ENCODE data around the gene DTNB.

DNA sequence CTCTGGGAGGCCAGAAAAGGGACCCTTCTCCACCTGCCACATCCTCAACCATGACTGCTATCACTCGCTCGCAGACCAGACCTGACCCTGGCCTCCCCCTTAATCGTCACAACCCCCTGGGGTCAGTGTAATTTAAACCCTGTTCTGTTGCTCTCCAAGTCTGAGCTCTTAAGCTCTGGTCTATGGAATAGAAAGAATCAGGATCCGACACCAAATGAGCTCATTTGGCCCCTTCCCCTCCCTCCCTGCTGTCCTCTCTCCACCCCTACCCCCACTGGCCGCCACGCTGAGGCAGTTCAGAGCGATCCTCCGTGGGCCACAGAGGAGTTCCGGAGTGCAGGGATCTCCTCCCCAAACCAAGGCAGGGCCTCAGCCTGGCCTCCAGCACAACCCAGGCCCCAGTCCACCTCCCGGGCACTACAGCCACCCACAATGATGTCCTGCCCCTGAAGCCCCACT, 337.0 kb downstream of the DTNB start:
- TF ChIP-seq RAD21 (IDR thresholded peaks at IDR 0.05; ENCODE audit: low read depth) (no peak), TAF1 (IDR thresholded peaks at IDR 0.05; ENCODE audit: low read depth) (no peak), YY1 (IDR thresholded peaks at IDR 0.05; ENCODE audit: low read depth) (no peak), EGR1 (IDR thresholded peaks at IDR 0.05) (no peak), EP300 (IDR thresholded peaks at IDR 0.05; ENCODE audit: borderline replicate concordance) (no peak), CREB1 (IDR thresholded peaks at IDR 0.05; ENCODE audit: low read depth) (no peak), TCF12 (IDR thresholded peaks at IDR 0.05; ENCODE audit: low read depth) (no peak), TEAD4 (IDR thresholded peaks at IDR 0.05) (no peak), USF1 (IDR thresholded peaks at IDR 0.05) (no peak), CEBPB (IDR thresholded peaks at IDR 0.05) (no peak), NFIC (IDR thresholded peaks at IDR 0.05) (no peak)
- TF ChIP-seq, protein P1, sequence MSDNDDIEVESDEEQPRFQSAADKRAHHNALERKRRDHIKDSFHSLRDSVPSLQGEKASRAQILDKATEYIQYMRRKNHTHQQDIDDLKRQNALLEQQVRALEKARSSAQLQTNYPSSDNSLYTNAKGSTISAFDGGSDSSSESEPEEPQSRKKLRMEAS (IDR thresholded peaks at IDR 0.05), result no peak
- TF ChIP-seq, protein P2, sequence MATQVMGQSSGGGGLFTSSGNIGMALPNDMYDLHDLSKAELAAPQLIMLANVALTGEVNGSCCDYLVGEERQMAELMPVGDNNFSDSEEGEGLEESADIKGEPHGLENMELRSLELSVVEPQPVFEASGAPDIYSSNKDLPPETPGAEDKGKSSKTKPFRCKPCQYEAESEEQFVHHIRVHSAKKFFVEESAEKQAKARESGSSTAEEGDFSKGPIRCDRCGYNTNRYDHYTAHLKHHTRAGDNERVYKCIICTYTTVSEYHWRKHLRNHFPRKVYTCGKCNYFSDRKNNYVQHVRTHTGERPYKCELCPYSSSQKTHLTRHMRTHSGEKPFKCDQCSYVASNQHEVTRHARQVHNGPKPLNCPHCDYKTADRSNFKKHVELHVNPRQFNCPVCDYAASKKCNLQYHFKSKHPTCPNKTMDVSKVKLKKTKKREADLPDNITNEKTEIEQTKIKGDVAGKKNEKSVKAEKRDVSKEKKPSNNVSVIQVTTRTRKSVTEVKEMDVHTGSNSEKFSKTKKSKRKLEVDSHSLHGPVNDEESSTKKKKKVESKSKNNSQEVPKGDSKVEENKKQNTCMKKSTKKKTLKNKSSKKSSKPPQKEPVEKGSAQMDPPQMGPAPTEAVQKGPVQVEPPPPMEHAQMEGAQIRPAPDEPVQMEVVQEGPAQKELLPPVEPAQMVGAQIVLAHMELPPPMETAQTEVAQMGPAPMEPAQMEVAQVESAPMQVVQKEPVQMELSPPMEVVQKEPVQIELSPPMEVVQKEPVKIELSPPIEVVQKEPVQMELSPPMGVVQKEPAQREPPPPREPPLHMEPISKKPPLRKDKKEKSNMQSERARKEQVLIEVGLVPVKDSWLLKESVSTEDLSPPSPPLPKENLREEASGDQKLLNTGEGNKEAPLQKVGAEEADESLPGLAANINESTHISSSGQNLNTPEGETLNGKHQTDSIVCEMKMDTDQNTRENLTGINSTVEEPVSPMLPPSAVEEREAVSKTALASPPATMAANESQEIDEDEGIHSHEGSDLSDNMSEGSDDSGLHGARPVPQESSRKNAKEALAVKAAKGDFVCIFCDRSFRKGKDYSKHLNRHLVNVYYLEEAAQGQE (IDR thresholded peaks at IDR 0.05; ENCODE audit: low read depth), result no peak
